ENCODE data around the gene CTDNEP1. TPM values are rescaled to one million over a fixed set of nuclear protein-coding genes. Genes with fewer than 3 reads are reported as not detected.

CTDNEP1 gene
- total and polyA plus RNA-seq, 4 donors: 11.0 to 28.6 (median 18.6) TPM

DNA sequence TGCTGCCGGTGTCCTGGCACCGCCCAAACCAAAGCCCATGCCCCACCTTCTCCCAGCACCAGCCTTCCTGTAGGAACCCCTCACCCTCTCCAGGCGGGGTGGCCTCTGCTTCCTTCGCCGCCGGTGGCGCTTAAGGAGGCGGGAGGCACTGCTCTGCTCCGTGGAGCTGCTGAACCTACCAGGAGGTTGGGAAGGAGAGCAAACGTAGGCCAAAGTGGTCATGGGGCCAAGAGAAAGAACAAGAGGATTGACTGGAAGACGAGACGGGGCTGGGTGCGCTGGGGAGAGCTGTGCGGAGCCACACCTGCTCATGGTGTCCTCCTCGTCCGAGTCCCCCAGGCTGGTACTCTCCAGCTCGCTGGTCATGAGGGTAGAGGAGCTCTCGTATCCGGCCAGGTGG lies 22.0 kb downstream of the CTDNEP1 start:
- WGBS: 97% methylated on average over 19 of the region's 19 CpGs
- no peak for DNase-seq (ENCODE audit: low spot score)

DNA sequence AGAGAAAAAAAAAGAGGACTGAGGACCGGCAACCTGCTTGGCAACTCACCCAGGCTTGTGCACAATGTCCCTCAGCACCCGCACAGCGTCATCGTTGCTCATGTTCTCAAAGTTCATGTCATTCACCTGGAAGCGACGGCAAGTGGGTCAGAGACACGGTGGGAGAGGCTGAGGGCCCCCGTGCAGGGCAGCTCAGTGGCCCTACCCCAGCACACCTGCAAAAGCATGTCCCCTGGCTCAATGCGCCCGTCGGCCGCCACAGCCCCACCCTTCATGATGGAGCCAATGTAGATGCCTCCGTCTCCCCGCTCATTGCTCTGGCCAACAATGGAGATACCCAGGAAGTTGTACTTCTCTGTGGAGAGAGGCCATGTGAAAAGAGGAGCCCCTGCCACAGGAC lies 22.6 kb downstream of the CTDNEP1 start:
- no peak for DNase-seq (ENCODE audit: low spot score)
- no peak for TF ChIP-seq HNF4A (conservative IDR thresholded peaks at IDR 0.05)
- TF ChIP-seq, protein P1, sequence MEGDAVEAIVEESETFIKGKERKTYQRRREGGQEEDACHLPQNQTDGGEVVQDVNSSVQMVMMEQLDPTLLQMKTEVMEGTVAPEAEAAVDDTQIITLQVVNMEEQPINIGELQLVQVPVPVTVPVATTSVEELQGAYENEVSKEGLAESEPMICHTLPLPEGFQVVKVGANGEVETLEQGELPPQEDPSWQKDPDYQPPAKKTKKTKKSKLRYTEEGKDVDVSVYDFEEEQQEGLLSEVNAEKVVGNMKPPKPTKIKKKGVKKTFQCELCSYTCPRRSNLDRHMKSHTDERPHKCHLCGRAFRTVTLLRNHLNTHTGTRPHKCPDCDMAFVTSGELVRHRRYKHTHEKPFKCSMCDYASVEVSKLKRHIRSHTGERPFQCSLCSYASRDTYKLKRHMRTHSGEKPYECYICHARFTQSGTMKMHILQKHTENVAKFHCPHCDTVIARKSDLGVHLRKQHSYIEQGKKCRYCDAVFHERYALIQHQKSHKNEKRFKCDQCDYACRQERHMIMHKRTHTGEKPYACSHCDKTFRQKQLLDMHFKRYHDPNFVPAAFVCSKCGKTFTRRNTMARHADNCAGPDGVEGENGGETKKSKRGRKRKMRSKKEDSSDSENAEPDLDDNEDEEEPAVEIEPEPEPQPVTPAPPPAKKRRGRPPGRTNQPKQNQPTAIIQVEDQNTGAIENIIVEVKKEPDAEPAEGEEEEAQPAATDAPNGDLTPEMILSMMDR (IDR thresholded peaks at IDR 0.05; ENCODE audit: low read depth, low read length, missing input control): no peak
- TF ChIP-seq HNF4G (IDR thresholded peaks at IDR 0.05): no peak
- no peak for TF ChIP-seq YY1 (IDR thresholded peaks at IDR 0.05)
- no peak for TF ChIP-seq FOXA2 (IDR thresholded peaks at IDR 0.05)
- 88% methylated on average over 14 of the region's 14 CpGs for WGBS

More for the DNA sequence above, 22.0 kb downstream of the CTDNEP1 start:
- no peak for TF ChIP-seq JUND (IDR thresholded peaks at IDR 0.05)
- no peak for TF ChIP-seq RXRA (IDR thresholded peaks at IDR 0.05)
- TF ChIP-seq FOXA1 (IDR thresholded peaks at IDR 0.05): no peak
- TF ChIP-seq, protein P2, sequence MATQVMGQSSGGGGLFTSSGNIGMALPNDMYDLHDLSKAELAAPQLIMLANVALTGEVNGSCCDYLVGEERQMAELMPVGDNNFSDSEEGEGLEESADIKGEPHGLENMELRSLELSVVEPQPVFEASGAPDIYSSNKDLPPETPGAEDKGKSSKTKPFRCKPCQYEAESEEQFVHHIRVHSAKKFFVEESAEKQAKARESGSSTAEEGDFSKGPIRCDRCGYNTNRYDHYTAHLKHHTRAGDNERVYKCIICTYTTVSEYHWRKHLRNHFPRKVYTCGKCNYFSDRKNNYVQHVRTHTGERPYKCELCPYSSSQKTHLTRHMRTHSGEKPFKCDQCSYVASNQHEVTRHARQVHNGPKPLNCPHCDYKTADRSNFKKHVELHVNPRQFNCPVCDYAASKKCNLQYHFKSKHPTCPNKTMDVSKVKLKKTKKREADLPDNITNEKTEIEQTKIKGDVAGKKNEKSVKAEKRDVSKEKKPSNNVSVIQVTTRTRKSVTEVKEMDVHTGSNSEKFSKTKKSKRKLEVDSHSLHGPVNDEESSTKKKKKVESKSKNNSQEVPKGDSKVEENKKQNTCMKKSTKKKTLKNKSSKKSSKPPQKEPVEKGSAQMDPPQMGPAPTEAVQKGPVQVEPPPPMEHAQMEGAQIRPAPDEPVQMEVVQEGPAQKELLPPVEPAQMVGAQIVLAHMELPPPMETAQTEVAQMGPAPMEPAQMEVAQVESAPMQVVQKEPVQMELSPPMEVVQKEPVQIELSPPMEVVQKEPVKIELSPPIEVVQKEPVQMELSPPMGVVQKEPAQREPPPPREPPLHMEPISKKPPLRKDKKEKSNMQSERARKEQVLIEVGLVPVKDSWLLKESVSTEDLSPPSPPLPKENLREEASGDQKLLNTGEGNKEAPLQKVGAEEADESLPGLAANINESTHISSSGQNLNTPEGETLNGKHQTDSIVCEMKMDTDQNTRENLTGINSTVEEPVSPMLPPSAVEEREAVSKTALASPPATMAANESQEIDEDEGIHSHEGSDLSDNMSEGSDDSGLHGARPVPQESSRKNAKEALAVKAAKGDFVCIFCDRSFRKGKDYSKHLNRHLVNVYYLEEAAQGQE (IDR thresholded peaks at IDR 0.05): no peak
- TF ChIP-seq SP1 (IDR thresholded peaks at IDR 0.05): no peak
- TF ChIP-seq HNF4G (IDR thresholded peaks at IDR 0.05): no peak
- no peak for TF ChIP-seq NR2F2 (IDR thresholded peaks at IDR 0.05)
- no peak for TF ChIP-seq HNF4A (conservative IDR thresholded peaks at IDR 0.05)
- TF ChIP-seq, protein P1 (IDR thresholded peaks at IDR 0.05; ENCODE audit: low read depth, low read length, missing input control): no peak
- TF ChIP-seq YY1 (IDR thresholded peaks at IDR 0.05): no peak
- TF ChIP-seq, protein P3, sequence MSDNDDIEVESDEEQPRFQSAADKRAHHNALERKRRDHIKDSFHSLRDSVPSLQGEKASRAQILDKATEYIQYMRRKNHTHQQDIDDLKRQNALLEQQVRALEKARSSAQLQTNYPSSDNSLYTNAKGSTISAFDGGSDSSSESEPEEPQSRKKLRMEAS (IDR thresholded peaks at IDR 0.05): no peak
- no peak for TF ChIP-seq GABPA (IDR thresholded peaks at IDR 0.05 in 1 of 2, conservative IDR thresholded peaks at IDR 0.05 in 1 of 2)
- TF ChIP-seq RAD21 (IDR thresholded peaks at IDR 0.05): no peak
- TF ChIP-seq, protein P4, sequence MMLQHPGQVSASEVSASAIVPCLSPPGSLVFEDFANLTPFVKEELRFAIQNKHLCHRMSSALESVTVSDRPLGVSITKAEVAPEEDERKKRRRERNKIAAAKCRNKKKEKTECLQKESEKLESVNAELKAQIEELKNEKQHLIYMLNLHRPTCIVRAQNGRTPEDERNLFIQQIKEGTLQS (IDR thresholded peaks at IDR 0.05): no peak
- TF ChIP-seq EGR1 (IDR thresholded peaks at IDR 0.05; ENCODE audit: low read depth in 2 of 2): no peak
- TF ChIP-seq FOXA2 (IDR thresholded peaks at IDR 0.05): no peak
- no peak for TF ChIP-seq TAF1 (conservative IDR thresholded peaks at IDR 0.05)
- Histone ChIP-seq H3K27ac (ENCODE audit: low read depth in 1 of 2, low read length in 2 of 2) (no peak overlapping the region), H3K36me3 (ENCODE audit: control insufficient read depth in 4 of 4, insufficient read depth in 3 of 4, low read depth in 1 of 4, low read length in 3 of 4) (peaks cover 13 to 54% (median 23%) of the 10 kb centered on the region in 4 donors), H3K27me3 (ENCODE audit: control insufficient read depth in 4 of 4, insufficient read depth in 4 of 4, low read length in 3 of 4) (no peaks in the 10 kb centered on the region), H3K9me3 (ENCODE audit: control insufficient read depth in 4 of 4, low read length in 3 of 4) (no peaks in the 10 kb centered on the region), H3K4me1 (ENCODE audit: control insufficient read depth in 4 of 4, insufficient read depth in 4 of 4, low read length in 3 of 4) (peaks cover 6 to 21% (median 16%) of the 10 kb centered on the region in 4 donors), H3K9ac (ENCODE audit: low read depth in 1 of 2, low read length in 2 of 2) (no peak overlapping the region), H3K4me3 (ENCODE audit: low read depth in 1 of 3, low read length in 3 of 3) (no peak overlapping the region)

More for the DNA sequence above, 22.6 kb downstream of the CTDNEP1 start:
- Histone ChIP-seq H3K4me3 (ENCODE audit: low read depth in 1 of 3, low read length in 3 of 3) (no peak overlapping the region), H3K36me3 (ENCODE audit: control insufficient read depth in 4 of 4, insufficient read depth in 3 of 4, low read depth in 1 of 4, low read length in 3 of 4) (peaks cover 17 to 58% (median 26%) of the 10 kb centered on the region in 4 donors), H3K9me3 (ENCODE audit: control insufficient read depth in 4 of 4, low read length in 3 of 4) (no peaks in the 10 kb centered on the region), H3K27ac (ENCODE audit: low read depth in 1 of 2, low read length in 2 of 2) (no peak overlapping the region), H3K27me3 (ENCODE audit: control insufficient read depth in 4 of 4, insufficient read depth in 4 of 4, low read length in 3 of 4) (no peaks in the 10 kb centered on the region), H3K9ac (ENCODE audit: low read depth in 1 of 2, low read length in 2 of 2) (no peak overlapping the region), H3K4me1 (ENCODE audit: control insufficient read depth in 4 of 4, insufficient read depth in 4 of 4, low read length in 3 of 4) (peaks cover 6 to 25% (median 19%) of the 10 kb centered on the region in 4 donors)
